NCI-H524 treated with DMSO at 0.1 percent for 48 hours (cell line): ENCODE data around the gene DHRS2.
"Not testable (repeated sequence)": the region's sequence is repeated elsewhere in the genome, so short reads cannot be mapped to it uniquely, and the experiment has no call there.

Experiments used
- DNase-seq: peaks from one replicate; lab custom pipeline; 2025; lab: John Stamatoyannopoulos, UW

The DHRS2 gene

DNA sequence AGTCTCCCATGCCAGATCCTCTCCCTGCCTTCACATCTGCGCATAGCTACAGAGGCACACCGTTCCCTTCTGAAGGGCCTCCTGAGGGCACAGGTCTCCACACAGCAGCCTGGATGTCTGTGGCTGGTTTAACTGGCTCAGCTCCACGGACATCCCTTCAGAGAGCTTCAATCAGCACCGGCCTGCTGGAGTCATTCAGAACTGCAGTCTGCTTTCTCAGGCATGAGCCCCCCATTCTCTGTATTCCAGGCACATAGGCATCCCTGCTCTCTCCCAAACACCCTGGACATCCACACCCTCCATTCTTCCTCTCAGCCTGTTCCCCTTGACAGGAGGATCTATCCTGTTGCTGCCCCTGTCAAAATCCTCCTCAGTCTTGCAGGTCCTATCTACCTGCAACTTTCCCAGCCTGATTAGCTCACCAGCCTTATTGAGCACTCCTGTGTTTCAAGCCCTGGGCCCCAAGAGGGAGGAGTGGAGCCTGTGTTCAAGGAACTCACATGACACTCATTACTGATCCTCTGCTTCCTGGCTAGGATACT lies 2.9 kb upstream of the DHRS2 start:
- no peak for DNase-seq

DNA sequence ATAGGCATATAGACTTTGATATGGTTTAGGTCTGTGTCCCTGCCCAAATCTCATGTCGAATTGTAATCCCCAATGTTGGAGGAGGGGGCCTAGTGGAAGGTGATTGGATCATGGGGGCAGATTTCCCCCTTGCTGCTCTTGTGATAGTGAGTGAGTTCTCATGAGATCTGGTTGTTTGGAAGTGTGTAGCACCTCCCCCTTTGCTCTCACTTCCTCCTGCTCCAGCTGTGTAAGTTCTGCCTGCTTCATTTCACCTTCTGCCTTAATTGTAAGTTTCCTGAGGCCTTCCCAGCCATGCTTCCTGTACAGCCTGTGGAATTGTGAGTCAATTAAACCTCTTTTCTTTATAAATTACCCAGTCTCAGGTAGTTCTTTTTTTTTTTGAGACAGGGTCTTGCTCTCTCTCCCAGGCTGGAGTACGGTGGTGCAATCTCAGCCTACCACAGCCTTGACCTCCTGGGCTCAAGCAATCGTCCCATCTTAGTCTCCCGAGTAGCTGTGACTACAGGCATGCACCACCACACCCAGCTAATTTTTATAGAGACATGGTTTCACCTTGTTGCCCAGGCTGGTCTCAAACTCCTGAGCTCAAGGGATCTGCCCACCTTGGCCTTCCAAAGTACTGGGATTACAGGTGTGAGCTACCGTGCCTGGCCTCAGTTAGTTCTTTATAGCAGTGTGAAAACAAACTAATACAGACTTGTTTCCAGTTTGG lies 1.3 kb upstream of the DHRS2 start:
- not testable (repeated sequence) for DNase-seq

DNA sequence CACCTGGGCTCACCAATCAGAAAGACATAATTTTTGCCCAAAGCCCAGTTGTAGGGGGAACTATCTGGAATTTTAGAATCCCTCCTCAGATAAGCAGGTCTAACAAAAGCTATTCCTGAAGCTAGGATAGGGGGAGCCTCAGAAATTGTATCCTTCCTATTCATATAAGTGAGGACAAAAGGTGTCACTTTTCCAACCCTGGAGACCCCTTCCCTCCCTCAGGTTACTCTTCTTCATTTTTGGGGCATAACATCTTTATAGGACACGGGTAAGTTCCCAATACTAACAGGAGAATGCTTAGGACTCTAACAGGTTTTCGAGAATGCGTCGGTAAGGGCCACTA lies 1.1 kb downstream of the DHRS2 start:
- DNase-seq, result not testable (repeated sequence)

DNA sequence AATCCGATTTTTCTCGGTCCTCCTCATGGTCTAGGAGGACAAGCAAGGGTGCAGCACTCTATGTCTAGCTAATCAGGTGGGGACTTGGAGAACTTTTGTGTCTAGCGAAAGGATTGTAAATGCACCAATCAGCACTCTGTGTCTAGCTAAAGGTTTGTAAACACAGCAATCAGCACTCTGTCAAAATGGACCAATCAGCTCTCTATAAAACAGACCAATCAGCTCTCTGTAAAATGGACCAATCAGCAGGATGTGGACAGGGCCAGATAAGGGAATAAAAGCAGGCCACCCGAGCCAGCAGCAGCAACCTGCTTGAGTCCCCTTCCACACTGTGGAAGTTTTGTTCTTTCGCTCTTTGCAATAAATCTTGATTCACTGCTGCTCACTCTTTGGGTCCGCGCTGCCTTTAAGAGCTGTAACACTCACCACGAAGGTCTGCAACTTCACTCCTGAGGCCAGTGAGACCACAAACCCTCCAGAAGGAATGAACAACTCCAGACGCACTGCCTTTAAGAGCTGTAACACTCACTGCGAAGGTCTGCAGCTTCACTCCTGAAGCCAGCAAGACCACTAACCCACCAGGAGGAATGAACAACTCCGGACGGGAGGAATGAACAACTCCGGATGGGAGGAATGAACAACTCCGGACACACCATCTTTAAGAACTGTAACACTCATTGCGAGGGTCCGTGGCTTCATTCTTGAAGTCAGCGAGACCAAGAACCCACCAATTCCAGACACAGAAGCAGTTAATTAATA lies 1.7 kb downstream of the DHRS2 start:
- DNase-seq, result not testable (repeated sequence)

DNA sequence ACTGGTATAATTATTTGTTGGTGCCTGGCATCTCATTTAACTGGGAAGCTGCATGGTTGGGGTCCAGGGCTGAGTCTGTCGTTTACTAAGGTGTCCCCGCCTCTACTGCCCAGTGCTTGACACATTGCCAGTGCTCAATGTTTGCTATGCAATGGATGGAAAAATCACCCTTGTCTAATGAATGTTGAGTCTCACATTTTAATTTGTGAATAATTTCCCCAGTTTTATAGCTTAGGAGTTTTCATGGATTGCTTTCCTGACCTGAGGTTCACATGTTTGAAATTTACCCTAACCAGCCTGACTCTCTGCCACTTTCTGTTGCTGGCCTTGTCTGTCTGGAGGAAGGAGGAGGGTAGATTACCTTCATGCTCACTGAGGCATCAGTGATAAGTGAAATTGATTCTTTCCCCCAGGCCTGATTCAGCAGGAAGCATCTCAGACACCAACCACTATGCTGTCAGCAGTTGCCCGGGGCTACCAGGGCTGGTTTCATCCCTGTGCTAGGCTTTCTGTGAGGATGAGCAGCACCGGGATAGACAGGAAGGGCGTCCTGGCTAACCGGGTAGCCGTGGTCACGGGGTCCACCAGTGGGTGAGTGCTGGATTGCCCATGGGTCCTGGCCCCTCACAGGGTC lies 2.4 kb downstream of the DHRS2 start:
- DNase-seq, result no peak

DNA sequence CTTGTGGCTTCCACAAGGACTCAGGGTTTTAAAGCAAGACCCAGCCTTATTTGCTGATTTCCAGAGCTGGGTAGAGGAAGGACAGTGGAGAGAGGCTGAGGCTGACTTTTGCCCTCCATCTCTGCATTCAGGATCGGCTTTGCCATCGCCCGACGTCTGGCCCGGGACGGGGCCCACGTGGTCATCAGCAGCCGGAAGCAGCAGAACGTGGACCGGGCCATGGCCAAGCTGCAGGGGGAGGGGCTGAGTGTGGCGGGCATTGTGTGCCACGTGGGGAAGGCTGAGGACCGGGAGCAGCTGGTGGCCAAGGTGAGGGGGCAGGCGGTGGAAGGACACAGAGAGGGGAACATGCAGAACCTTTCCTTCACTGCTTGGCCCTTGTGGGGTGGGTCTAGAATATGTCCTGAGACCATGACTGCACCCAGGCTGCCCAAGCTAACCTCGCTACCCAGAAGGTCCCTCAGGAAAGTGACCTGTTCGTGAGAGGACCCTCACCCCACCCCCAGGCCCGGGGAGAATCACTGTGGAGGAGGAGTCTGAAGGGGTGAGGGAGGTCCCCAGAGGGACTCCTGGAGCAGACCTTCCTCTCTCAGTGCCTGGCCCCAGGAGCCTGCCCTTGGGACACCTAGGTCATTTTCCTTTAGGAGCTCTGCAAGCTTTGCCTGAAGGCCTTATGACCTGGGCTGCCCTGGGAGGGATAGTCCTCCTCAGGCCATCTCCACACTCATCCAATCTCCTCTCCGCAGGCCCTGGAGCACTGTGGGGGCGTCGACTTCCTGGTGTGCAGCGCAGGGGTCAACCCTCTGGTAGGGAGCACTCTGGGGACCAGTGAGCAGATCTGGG lies 3.1 kb downstream of the DHRS2 start:
- no peak for DNase-seq

DNA sequence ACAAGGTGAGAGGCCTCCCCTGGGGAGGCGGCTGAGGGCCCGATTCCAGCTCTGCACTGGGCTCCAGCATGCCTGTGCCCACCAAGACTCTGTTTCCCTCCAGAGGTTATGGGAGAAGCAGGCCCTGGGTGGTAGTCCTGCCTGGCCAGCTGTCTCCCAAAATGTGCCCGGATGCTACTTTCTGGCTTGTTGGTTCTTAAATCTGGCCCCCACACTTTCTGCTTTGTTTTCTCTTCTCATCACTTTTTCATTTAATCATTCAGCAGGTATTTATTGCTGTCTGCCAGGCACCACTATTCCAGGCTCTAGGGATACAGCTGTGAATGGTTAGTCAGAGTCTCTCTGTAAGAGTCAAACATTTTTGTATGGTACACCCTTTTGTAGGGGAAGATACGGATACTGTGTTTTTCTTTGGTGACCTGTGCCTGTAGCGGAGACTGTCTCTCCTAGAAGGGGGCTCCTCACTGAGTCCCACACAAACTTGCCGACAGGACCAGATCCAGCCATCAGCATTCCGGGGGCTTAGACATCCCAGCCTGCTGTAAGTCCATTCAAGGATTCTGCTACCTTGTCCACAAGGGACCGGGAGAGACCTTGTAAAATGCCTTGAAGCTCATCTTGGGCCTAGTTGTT lies 3.8 kb downstream of the DHRS2 start:
- DNase-seq, result no peak

DNA sequence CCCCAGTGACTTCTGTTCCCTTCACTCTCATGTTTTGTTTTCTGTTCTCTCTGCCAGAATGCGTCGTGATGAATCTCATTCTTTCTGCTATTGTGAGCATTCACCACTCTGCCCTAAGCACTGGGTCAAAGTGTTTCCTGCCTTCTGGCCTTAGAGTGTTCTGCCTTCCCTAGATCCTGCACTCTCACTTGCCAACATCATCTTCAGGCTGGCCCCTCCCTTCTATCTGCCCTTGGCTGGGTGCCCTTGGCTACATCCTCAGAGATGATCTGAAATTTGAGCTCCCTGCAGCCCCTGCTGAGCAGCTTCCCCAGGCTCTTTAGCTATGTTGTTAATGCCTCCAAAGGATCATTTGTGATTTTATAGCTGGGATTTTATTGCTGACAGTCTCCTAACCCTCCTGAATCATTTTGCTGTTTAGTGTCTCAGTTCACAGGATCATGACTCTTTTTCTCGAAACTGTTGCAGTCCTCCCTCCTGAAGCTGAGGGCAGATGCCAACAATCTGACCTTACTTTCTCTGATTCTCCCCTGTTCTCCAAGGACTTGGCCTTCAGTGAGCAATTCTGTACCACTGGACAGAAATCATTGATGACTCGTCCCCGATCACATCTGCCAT lies 4.5 kb downstream of the DHRS2 start:
- DNase-seq, result peak; percentile 99

DNA sequence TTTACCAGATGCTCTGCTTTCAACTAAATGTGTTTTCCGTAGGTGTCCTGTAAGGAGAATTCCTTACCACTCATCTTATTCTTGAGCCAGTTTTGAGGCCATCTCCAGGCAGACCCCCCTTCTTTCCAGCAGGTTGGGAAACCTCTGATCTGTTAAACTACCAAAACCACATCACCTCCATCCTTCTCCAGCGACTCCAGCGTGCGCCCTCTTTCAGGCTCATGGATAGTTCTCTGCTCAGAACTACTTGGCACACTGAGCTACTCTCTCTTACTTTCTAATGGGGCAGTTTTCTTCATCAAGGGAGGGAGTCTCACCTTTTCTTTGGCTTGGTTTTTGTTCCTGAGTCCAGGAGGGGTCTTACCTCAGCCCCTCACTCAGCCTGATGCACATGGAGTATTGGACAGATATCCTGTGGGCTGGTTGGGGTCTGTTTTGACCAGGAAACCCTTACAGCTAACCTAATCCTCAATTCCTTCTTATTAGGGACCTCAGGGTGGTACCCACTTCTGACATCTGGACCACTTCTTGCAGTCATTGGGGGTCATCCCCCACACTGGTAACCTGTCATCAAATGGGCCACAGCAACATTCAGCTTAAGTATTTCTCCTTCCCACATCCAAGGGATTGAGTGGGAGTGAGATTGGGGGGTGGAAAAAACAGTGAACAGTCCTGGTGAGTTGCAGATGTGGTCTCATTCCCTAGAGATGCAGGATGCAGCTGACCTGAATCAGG lies 5.2 kb downstream of the DHRS2 start:
- no peak for DNase-seq

DNA sequence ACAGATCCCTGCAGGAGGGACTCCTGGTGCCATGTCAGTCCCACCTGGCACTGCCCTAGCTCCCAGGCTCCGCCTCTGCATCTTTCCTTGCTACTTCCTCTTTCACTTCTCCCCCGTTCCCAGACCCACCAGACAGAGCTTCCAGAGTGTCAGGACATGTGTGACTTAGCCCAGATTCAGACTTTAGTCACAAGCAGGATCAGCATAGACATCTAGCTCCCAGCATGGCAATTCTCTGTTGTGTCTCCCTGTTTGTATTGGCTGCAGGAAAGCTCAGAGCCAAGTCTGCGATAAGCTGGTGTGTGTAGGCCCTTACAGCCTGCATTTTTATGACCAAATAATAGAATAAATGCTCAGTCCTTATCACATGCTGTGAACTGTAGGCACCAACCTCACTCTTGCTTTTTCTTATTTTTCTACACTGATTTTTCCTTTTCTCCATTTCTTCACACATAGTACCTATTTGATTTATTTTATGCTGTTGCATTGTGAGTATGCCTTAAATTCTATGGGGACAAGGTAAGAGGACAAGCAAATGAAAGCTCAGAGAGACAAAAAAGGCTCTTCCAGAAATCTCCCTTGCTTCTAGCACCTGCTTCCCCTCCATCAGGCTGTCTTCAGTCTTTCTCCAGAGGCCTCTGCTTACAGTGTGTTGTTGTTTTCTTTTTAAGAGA lies 5.9 kb downstream of the DHRS2 start:
- DNase-seq, result no peak

DNA sequence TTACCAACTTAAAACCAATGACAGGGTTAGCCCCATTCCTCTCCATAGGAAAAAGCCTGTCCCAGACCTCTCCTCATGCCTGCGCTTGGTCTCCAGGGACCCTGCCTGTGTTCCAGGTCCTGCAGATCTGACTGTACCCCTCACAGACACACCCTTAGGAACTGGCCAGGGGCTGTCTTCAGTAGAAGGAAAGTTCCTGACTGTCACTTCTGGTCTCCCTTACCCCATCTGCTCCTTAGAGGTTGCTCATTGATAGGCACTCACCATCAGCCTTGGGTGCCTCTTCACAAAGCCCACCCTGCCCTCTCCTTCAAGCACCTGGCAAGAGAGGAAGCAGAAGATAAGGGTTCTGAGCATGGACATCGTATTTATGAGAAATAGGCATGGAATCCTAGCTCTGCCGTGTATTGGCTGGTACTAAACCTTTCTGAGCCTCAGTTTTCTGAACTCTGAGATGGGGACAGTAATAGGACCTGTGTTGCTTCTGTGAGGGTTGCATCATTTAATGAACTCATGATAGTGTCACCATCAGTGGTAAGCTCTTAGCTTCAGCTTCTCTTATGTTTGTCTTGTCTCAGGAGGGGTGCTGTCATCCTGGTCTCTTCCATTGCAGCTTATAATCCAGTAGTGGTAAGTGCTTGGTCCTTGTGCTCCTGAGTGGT lies 7.5 kb downstream of the DHRS2 start:
- DNase-seq, result no peak

DNA sequence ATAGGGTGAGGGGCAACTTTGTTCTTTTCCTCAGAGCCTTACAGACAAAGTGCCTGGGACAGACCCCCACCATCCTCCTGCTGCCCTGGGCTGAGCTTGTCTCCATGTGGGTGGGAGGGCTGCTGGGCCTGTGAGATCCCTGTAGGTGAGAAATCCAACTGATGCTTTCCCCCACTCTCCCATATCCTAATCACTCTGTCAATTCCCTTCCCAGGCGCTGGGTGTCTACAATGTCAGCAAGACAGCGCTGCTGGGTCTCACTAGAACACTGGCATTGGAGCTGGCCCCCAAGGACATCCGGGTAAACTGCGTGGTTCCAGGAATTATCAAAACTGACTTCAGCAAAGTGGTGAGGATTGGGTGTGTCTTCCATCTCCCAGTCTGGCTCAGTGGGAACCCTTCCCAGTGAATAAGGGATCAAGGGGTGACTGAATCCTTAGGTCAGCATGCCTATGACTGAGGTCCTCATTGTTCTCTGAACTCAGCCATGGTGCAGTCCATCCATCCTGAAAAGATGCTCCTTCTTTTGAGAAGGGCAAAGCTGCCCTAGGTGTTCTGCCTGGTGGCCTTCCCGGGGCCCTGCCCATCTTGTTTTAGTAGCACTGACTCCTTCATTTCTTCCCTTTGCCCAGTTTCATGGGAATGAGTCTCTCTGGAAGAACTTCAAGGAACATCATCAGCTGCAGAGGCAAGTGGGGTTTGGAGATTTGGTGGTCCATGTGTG lies 8.2 kb downstream of the DHRS2 start:
- no peak for DNase-seq

DNA sequence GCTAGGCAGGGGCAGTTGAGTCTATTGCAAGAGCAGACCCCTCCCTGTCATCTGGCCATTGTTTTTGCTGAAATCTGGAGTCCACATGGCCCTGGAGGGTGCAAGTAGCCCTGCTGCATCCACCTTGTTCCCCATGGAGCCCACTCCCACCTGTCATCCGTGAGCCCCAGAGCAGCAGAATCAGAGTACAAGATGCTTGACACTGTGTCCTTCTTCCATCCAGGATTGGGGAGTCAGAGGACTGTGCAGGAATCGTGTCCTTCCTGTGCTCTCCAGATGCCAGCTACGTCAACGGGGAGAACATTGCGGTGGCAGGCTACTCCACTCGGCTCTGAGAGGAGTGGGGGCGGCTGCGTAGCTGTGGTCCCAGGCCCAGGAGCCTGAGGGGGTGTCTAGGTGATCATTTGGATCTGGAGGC lies 8.8 kb downstream of the DHRS2 start:
- no peak for DNase-seq

DNA sequence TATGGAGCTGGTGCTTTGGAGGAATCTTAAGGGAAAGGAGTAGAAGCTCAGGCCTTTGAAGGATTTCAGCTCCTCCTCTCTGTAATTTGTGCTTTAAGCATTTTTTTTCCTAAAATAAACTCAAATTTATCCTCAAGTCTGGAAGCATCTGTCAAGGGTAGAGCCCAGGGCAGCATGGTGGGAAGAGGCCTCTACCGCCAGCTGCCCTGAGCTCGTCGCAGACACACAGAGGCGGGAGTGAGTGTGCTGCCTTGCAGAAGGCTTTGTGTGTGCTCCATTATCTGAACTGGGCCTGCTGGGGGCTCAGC lies 9.3 kb downstream of the DHRS2 start:
- no peak for DNase-seq

DNA sequence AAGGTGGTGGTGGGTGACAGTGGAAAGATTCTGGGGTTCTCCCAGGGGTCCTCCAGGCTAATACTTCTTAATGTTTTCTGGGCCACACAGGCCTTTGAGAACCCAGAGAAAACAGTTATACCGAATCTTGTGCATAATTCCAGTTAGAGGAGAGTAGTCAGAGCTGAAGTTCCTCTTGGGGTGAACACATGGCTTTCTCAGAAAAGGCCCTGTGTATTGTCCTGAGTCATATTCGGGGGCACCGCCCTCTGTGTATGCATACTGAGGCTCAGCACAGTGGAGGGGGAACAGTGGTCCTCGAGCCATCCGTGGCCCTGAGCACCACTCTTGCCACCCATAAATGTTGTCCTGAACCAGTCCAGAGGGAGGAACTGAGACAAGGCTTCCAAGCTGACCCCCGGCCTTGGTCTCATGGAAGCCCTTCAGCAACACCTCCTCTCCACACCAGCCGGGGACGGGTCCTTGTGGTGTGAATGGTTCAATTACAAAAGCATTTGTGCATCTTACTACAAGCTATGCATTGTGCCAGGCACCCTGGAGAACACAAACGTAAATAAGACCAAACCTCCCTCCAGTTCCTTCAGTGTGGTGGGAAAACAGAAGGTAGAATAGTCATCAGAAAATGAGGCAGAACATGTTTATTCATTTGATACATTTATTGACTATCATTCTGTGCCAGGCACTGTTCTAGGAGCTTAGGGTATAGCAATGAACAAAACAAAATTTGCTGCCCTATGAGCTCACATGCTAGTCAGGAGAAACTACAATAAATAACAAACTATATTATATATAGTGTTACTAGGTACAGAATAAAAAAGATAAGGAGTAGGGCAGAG lies 9.9 kb downstream of the DHRS2 start:
- DNase-seq, result no peak

DNA sequence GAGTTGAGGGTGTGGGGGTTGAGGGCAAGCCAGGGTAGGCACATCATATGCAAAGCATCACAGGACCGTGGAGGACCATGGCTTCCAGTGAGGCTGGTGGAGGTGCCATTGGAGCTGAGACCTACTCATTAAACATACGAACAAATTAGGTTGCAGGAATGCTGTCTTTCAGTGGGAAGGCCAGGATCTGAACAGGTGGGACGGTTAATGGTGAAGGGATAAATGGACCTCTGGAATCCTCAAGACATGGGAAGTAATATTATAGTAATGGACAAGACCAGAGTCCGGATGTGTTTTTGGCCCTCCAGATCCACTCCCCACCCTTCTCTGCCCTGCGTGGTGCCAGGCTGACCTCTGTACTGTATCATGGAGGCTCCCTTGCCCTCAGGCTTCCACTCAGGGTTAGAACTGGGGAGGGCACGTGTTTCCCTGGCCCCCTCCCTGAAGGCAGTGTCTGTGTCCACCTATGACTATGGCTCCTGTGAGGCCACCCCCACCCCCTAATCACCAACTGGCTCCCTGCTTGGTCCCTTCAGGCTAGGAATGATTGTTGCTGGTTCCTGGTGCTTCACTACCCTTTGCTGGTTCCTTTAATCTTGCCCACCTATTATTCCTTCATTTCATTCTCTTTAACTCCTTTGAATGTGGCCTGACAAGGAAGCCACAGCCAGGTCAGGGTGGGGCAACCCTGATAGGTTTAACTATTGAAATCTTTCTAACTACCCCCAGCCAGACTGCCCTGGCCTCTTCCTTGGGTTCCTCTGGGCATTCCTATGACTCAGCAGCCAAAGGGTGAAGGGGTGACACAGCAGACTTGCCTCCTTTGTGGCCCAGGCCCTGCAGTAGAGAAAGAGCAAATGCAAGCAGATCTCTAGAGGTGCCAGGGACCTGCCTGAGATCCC lies 10.7 kb downstream of the DHRS2 start:
- no peak for DNase-seq

DNA sequence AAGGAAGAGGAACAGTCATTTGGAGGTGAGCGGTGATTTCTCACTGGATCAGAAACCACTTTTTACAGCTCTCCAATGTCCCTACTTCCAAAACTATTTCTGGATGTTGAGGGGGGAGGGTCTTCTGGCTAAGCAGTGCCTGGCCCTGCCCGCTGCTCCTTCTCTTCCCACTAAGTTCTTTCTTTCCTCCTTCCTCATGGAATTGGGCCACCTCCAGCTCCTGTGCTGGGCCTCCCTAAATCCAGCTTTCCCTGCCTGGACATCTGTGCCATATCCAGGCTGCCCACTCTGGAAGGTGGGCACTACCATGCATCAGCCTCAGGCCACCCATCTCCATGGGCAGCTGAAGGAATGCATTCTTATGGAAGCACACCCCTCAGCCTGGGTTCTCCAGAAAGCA lies 11.5 kb downstream of the DHRS2 start:
- no peak for DNase-seq
